ENCODE results near the gene RHBDD1. TPM values are rescaled to one million over a fixed set of nuclear protein-coding genes. Genes with fewer than 3 reads are reported as not detected.
A peak's percentile ranks its signal among the peaks of the same experiment; 100 is the strongest.

The RHBDD1 gene
- total RNA-seq, 4 donors from 2014 or later: 7.8 to 28.9 (median 18.0) TPM

DNA sequence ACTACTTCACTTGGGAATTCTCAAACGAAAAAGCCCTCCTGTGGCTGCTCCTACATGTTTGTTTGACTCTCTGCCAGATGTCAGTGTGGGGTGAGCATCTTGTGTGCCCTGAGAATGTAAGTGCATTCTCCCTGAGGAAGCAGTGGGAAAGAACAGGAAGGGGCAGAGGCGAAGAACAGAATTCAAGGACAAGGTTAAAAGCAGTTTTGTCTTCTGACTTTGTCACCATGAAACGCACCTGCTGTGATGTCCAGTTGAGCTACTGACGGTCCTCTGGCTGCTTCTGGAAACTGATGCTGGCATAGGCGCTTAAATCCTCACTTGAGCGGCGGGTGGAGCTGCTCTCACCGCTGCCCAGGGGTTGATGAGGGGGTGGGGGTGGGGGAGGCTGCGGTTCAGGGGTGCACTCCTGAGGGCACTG lies 41.1 kb upstream of the RHBDD1 start:
- DNase-seq (ENCODE audit: low spot score in 2 of 2): peak; percentile 21 to 52
- 30 to 41% methylated on average over 9 of the region's 9 CpGs for WGBS, 2 donors
- intact Hi-C loops (cut with DNase I; ENCODE audit: low total_unique reads): loop anchor here (10.0 kb wide), 1 partner anchor 580 kb away; no protein-coding TSS in a partner anchor
- H3K4me3 ChIP-seq (ENCODE audit: low read depth, poor library complexity, severe bottlenecking): no peak overlapping the region
- TF ChIP-seq, protein P1, sequence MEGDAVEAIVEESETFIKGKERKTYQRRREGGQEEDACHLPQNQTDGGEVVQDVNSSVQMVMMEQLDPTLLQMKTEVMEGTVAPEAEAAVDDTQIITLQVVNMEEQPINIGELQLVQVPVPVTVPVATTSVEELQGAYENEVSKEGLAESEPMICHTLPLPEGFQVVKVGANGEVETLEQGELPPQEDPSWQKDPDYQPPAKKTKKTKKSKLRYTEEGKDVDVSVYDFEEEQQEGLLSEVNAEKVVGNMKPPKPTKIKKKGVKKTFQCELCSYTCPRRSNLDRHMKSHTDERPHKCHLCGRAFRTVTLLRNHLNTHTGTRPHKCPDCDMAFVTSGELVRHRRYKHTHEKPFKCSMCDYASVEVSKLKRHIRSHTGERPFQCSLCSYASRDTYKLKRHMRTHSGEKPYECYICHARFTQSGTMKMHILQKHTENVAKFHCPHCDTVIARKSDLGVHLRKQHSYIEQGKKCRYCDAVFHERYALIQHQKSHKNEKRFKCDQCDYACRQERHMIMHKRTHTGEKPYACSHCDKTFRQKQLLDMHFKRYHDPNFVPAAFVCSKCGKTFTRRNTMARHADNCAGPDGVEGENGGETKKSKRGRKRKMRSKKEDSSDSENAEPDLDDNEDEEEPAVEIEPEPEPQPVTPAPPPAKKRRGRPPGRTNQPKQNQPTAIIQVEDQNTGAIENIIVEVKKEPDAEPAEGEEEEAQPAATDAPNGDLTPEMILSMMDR (IDR thresholded peaks at IDR 0.05): no peak
- no peak for TF ChIP-seq POLR2A (IDR thresholded peaks at IDR 0.05)

DNA sequence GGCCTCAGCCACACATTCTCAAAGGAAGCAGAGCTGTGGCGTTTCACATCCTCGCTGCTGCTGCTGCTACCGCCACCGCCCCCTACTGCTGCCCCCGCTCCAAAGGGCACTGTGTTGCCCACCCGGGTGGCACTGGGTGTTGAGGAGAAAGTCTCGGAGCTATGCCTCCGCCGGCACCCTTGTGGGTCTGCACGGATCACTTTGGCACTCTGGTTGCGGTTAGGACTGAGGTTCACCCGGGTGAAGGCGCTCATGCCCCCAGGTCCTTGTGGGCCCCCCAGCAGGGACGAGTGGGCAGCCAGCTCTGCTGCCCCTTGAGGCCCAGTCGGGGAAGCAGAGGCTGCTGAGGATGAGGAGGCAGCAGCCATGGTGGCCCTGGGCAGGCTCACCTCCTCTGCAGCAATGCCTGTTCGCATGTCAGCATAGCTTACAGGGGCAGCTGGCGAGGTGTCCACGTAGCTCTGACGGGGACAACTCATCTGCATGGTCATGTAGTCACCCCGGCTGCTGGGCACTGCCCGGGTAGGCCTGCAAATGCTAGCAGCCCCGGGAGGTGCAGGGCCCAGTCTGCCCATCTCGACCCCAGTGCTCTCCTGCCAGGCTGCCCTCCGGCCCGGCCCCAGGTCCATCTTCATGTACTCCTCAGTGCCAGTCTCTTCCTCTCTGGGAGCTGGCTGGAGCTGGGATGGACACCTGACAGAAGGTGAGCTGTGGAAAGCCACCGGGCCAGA lies 40.4 kb upstream of the RHBDD1 start:
- H3K4me3 ChIP-seq (ENCODE audit: low read depth, poor library complexity, severe bottlenecking): no peak overlapping the region
- DNase-seq (ENCODE audit: low spot score in 2 of 2): no peak
- TF ChIP-seq, protein P1 (IDR thresholded peaks at IDR 0.05): no peak
- no peak for TF ChIP-seq POLR2A (IDR thresholded peaks at IDR 0.05)
- intact Hi-C loops (cut with DNase I; ENCODE audit: low total_unique reads): loop anchor here (2.0 to 10.0 kb wide), 2 partner anchors 69 to 581 kb away; no protein-coding TSS in a partner anchor
- 70 to 72% methylated on average over 21 to 26 of the region's 26 CpGs for WGBS, 2 donors

DNA sequence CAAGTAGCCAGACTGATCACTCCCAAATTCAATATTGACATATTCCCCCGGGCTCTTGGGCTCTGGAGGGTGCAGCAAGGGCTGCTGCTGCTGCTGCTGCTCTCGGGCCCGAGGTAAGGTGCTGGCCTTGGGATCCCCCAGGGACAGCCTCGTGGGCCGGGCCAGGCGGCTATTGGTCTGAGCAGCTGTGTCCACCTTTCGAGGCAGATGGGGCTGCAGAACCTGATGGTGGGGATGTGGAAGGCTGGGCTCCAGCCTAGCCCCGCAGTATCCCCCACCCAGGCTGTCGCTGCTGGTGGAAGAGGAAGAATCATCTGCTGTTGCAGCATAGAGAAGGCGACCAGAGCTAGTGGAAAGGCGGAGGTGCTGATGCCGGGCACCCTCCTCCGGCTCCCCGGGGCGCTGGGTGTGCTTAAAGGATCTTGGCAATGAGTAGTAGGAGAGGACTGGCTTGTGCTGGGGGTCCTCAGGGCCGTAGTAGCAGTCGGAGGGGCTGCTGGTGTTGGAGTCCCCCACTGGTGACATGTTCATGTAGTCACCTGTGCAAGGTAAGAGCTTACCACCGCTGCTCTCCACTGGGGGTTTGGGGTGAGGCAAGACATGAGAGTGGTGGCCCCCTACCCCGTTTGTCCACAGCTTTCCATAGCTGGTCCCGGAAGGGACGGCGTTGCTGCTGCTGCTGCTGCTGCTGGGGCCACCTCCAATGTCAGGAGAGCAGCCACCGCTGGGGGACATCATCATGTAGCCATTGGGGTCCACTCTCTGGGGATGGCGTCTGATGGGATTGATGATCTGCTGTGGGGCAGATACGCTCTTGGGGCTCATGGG lies 39.6 kb upstream of the RHBDD1 start:
- no peak for DNase-seq (ENCODE audit: low spot score in 2 of 2)
- WGBS, 2 donors: 73 to 75% methylated on average over 23 to 24 of the region's 25 CpGs
- intact Hi-C loops (cut with DNase I; ENCODE audit: low total_unique reads): loop anchor here (2.0 to 10.0 kb wide), 2 partner anchors 69 to 581 kb away; no protein-coding TSS in a partner anchor

DNA sequence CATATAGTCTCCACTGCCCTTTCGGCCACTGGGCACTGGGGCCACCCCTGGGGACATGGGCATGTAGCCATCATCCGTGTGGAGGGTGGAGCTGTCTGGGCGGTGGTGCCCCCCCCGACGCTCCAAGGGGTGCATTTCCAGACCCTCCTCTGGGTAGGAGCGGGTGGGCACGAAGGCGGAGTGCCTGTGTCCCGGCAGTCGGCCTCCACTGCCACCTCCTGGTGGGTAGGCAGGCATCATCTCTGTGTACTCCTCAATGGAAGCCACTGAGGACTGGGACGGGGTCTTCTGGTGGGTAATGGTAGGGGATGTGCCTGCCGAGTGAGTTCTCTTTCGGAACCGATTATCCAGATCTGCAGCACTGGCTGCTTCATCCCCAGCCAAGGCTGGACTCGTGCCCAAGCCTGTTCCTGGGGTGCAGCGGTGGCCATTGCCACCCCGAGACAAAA lies 39.0 kb upstream of the RHBDD1 start:
- intact Hi-C loops (cut with DNase I; ENCODE audit: low total_unique reads): loop anchor here (2.0 to 10.0 kb wide), 2 partner anchors 70 to 582 kb away; no protein-coding TSS in a partner anchor
- no peak overlapping the region for H3K4me3 ChIP-seq (ENCODE audit: low read depth, poor library complexity, severe bottlenecking)
- WGBS, 2 donors: 53 to 67% methylated on average over 16 to 17 of the region's 17 CpGs
- TF ChIP-seq, protein P1 (IDR thresholded peaks at IDR 0.05): peak in 1 of 3 donors; percentile 21
- no peak for TF ChIP-seq POLR2A (IDR thresholded peaks at IDR 0.05)
- peak in 1 of 2 donors; percentile 27 for DNase-seq (ENCODE audit: low spot score in 2 of 2)

More for the DNA sequence above, 39.6 kb upstream of the RHBDD1 start:
- H3K4me3 ChIP-seq (ENCODE audit: low read depth, poor library complexity, severe bottlenecking): no peak overlapping the region
- TF ChIP-seq, protein P1 (IDR thresholded peaks at IDR 0.05): no peak
- no peak for TF ChIP-seq POLR2A (IDR thresholded peaks at IDR 0.05)

DNA sequence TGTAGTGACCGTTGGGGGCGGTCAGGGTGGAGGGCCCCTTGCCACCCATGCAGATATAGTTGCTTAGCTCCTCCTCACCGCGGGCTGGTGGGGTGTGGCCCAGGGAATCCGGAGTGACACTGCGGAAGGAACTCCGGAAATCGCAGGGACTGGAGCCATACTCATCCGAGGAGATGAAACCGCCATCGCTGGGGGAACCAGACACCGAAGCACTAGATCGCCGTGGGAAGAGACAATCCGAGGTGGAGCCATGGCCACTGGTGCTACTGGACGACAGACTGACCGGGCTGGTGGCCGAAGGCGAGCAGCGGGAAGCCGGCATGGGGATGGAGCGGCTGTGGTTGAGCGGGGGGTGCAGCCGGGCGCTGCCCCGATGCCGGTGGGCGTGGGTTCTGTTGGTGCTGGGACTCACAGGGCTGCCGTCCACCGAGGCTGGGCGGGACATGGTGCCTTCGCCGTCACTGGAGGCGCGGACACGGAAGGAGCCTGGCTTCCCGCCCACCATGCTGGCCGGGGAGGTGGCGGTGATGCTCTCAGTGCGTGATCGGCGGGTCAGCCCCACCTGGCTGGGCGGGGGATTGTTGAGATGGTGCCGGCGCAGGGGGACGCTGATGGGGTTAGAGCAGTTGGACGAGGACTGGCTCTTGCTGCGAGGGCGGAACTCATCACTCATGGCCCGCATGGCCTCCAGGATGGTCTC lies 38.4 kb upstream of the RHBDD1 start:
- intact Hi-C loops (cut with DNase I; ENCODE audit: low total_unique reads): loop anchor here (2.0 to 10.0 kb wide), 2 partner anchors 71 to 583 kb away; no protein-coding TSS in a partner anchor
- 73 to 85% methylated on average over 43 to 49 of the region's 50 CpGs for WGBS, 2 donors

More for the DNA sequence above, 38.4 kb upstream of the RHBDD1 start:
- no peak overlapping the region for H3K4me3 ChIP-seq (ENCODE audit: low read depth, poor library complexity, severe bottlenecking)
- TF ChIP-seq, protein P1 (IDR thresholded peaks at IDR 0.05): no peak
- no peak for TF ChIP-seq POLR2A (IDR thresholded peaks at IDR 0.05)
- peak; percentile 29 to 90 for DNase-seq (ENCODE audit: low spot score in 2 of 2)

Measured in lower leg skin (tissue), 4 donors.